Right renal cortex interstitium (tissue), 3 donors: ENCODE measurements around the gene BRIP1. TPM values are rescaled to one million over a fixed set of nuclear protein-coding genes. Genes with fewer than 3 reads are reported as not detected.
"Not testable (repeated sequence)": the region's sequence is repeated elsewhere in the genome, so short reads cannot be mapped to it uniquely, and the experiment has no call there.

Experiments used
- DNase-seq, 3 donors: peaks; one replicate each; pipeline ENCODE4 v3.0.0-alpha.2; 2013; ENCODE audit warnings: low read depth in 3 of 3, low spot score in 2 of 3
- polyA plus RNA-seq, 3 donors: library from polyadenylated mRNA; unstranded; fragments of 120-200 nt; gene quantifications; one replicate each; pipeline ENCODE4 v1.2.1, GENCODE V29; 2013; ENCODE audit not compliant: insufficient read length in 3 of 3

BRIP1 gene
- polyA plus RNA-seq, 3 donors, result 9.4 to 10.4 (median 10.3) TPM

- DNase-seq, result no peak
These were observed 56.4 kb downstream of the BRIP1 start for GRCh38 chr17:61806936-61807335.

GRCh38 chr17:61806081-61806828, 57.1 kb downstream of the BRIP1 start:
- no peak for DNase-seq

- no peak for DNase-seq
These were observed 57.9 kb downstream of the BRIP1 start for GRCh38 chr17:61805399-61805798.

GRCh38 chr17:61803796-61804195, 59.5 kb downstream of the BRIP1 start:
- no peak for DNase-seq

- no peak for DNase-seq
These were observed 60.1 kb downstream of the BRIP1 start for GRCh38 chr17:61803216-61803615.

- DNase-seq, result no peak
These were observed 63.4 kb downstream of the BRIP1 start for GRCh38 chr17:61799812-61800484.

- no peak for DNase-seq
These were observed 66.0 kb downstream of the BRIP1 start for GRCh38 chr17:61797283-61797682.

- no peak for DNase-seq
These were observed 67.8 kb downstream of the BRIP1 start for GRCh38 chr17:61795546-61795945.

- DNase-seq, result no peak
These were observed 68.5 kb downstream of the BRIP1 start for GRCh38 chr17:61794792-61795191.

- DNase-seq, result no peak
These were observed 69.1 kb downstream of the BRIP1 start for GRCh38 chr17:61794242-61794641.

- DNase-seq, result no peak
These were observed 69.8 kb downstream of the BRIP1 start for GRCh38 chr17:61793565-61793964.

- DNase-seq, result no peak
These were observed 73.5 kb downstream of the BRIP1 start for GRCh38 chr17:61789872-61790271.

GRCh38 chr17:61786088-61786487, 77.2 kb downstream of the BRIP1 start:
- no peak for DNase-seq

- no peak for DNase-seq
These were observed 78.8 kb downstream of the BRIP1 start for GRCh38 chr17:61784510-61784909.

- no peak for DNase-seq
These were observed 79.6 kb downstream of the BRIP1 start for GRCh38 chr17:61783556-61784304.

GRCh38 chr17:61783120-61783519, 80.2 kb downstream of the BRIP1 start:
- DNase-seq, result no peak

- DNase-seq, result no peak
These were observed 80.6 kb downstream of the BRIP1 start for GRCh38 chr17:61782683-61783082.

GRCh38 chr17:61775364-61775763, 88.0 kb downstream of the BRIP1 start:
- no peak for DNase-seq

- DNase-seq, result no peak
These were observed 88.6 kb downstream of the BRIP1 start for GRCh38 chr17:61774724-61775123.

- not testable (repeated sequence) for DNase-seq
These were observed 89.2 kb downstream of the BRIP1 start for GRCh38 chr17:61774087-61774486.

- no peak for DNase-seq
These were observed 92.4 kb downstream of the BRIP1 start for GRCh38 chr17:61770752-61771533.
